GM21737 (cell line): ENCODE measurements around the gene GPR84.
"Not testable (repeated sequence)": the region's sequence is repeated elsewhere in the genome, so short reads cannot be mapped to it uniquely, and the experiment has no call there.

Experiments
- ATAC-seq: cut with Tn5 transposase; IDR thresholded peaks from one replicate; pipeline ENCODE4 v1.9.1; 2021; ENCODE audit warnings: mild to moderate bottlenecking, moderate library complexity; ENCODE audit not compliant: unreplicated experiment

Gene GPR84

DNA sequence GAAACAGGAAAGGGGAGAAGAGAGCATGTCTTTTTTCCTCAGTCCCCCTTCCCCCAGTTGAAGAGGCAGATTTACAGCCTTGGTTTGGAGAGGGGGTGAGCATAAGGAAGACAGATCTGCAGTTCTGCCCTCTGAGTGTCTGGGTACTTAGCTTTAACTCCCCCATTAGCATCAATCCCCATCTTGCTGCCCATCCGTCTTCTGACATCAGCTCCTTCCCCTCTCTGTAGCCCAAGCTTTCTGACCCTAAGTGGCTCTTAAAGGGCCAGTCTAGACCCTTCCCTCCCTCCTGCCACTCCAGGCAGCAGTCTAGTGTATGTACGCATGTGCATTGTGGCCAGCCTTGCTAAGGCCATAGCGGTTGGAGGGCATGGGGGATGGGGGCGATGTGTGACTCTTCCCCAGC lies 7.3 kb downstream of the GPR84 start:
- no peak for ATAC-seq

DNA sequence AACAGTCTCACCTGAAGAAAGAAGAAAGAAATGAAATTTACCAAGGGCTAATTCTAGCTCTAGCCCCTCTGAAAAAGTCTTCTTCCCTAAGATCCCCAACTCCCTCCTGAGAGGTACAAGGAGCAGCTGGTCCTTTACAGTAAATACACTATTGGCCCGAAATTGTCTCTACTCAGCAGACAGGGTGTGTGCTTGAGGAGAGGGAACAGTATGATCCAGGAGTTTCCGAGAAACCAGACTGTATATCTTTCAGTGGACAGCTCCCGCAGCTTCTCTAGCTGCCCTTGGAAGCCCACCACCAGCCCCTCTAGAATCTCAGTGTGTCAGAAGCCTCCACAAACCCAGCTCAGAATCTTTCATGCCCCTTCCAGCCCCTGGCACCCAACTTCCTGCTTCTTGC lies 8.1 kb downstream of the GPR84 start:
- ATAC-seq = no peak

DNA sequence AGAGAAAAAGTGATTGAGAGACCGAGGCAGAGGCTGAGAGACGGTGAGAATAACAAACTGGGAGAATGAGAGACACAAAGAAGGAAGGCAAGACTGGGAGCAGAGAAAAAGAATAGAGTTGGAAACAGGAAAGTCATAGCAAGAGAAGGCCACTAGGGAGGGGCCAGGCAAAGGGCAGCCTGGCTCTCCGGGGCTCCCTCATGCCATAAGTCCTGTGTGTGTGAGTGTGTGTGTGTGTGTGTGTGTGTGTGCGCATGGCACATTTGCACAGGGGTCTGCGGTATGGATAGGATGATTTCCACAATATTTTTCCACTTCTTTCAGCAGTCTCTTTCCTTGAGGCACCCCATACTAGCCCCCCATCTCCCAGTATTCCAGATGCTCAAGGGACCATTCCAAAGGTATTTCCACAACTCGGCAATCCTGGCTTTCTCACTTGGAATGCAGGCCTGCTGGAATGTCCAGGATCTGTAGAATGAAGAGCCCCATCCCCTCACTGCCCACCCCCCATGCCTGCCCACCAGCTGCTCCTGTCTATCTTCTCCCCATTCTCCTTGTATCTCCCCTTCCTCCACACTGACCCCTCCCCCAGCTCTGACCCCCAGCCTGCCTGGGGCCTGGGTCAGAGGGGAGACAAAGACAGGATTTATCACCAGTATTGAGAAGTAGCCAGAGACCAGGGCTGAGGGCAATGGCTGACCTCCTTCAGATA lies 9.0 kb downstream of the GPR84 start:
- ATAC-seq = no peak

DNA sequence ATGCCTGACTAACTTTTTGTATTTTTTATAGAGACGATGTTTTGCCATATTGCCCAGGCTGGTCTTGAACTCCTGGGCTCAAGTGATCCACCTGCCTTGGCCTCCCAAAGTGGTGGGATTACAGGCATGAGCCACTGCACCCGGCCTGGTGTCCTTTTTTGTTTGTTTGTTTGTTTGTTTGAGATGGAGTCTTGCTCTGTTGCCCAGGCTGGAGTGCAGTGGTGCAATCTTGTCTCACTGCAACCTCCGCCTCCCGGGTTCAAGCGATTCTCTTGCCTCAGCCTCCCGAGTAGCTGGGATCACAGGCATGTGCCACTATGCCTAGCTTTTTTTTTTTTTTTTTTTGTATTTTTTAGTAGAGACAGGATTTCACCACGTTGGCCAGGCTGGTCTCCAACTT lies 10.0 kb downstream of the GPR84 start:
- not testable (repeated sequence) for ATAC-seq

DNA sequence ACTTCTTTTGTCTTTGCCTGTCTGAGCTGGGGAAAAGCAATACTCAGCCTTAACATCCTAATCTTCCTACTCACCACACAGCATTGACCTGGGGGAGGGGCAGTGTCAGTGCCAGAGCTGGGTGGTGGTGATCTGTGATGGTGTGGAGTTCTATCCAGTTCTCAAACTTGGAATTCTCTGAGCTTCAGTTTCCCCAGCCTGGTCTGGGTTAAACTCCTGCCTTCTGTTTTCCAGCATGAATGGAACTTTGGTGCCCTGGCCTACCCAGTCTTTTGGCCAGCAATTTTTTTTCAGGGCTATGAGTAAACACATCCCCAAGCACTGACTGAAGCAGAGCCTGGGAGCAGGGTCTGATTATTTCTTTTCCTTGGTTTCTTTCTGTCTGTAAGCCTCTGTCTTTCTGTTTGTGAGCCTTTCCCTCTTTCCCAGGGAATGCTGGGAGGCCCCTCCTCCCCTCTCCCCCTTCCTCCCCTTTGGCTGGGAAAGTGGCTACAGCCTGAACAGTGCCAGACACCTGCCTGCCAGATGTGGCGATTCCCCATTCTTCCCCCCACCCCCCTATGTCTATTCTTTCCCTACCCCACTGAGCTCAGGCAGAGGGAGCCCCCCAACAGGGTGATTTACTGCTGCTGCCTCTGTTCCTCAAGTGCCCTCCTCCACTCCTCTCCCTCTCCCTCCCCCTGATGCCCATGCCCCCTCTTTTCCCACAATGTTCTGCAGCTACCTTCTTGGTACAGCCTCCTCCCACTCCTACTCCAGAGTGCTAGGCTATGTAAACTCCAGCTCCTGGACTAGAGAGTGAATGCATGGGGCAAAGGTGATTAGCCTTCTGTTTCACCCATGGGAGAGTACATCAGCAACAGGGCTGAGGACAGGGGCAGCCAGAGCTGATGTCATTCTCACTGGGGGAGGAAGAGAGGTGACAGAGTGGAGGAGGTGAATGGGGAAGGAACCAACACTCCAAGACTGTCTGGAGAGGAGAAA lies 11.1 kb downstream of the GPR84 start:
- no peak for ATAC-seq

DNA sequence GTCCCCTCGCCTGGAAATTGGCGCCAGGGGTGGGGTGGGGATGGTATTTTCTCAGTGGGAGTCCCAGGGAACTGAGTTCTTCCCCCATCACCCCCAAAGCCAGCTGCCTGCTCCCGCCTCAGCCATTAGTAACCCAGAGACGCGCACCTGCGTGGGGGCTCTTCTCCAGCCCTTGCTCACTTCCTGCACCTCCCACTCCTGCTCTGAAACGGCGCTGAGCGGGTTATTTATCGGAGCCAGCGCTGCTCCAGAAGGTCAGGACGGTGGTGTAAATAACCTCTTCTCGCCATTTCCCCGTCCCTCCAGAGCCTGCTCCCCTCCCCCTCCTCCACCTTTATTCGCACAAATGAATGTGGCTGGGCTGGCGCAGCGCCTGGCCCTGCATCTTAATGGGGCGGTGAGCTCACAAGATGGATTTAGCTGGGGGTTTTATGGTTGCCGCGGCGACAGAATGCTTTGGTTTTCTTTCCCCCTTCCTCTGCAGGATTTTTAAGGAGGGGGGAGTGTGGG lies 12.2 kb downstream of the GPR84 start:
- ATAC-seq = no peak

DNA sequence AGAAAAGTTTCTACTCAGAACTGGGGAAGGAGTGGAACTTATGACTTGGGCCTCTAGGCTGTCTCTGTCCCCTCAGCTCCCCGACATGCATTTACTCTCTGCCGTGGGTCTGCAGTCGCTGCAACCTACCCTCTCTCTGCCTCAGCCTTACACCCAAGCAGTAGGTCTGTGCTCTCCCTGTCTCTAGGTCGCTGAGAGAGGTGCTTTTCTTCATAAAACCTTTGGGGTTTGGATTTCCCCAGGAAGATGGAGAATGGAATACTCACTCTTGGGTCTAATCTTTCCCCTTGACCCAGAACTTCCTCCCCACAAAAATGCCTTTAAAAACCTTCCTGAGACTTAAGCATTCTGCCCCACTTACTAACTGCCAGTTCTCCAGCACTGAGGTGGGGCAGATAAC lies 12.9 kb downstream of the GPR84 start:
- ATAC-seq = no peak

DNA sequence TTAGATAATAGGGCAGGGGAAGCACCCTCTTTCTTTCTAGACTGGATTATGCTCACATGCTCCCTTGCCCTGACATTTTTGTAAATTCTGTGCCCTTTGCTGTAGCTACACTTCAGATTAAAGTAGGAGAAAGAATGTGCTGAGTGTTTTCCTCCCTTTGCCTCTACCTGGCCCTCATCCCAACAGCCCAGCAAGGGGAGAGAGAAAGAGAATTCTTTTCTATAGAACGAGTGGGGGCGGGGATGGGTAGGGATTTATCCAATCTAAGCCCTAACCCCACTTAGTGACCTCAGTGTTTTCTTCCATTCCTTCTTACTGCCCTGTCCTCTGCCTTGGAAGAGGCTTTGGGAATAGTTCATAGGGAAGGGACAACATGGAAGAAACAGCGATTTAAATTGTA lies 13.5 kb downstream of the GPR84 start:
- ATAC-seq = no peak

DNA sequence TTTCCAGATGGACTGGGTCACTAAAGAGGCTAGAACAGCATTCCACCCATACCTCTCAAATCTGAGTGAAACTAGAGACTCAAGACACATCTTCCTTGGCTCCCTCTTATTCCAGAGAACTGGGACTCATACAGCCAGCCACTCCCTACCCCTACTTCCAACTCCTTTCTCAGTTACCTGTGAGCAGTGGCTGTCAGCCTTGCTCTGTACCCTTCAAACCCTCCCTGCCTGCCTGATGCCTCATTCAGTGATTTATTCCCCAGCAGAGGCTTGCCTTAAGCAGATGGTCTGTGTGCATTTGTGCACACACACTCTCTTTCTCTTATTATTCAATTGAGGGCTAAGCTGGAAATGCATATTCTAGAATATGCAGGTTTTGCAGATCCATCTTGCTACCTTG lies 14.6 kb downstream of the GPR84 start:
- no peak for ATAC-seq

DNA sequence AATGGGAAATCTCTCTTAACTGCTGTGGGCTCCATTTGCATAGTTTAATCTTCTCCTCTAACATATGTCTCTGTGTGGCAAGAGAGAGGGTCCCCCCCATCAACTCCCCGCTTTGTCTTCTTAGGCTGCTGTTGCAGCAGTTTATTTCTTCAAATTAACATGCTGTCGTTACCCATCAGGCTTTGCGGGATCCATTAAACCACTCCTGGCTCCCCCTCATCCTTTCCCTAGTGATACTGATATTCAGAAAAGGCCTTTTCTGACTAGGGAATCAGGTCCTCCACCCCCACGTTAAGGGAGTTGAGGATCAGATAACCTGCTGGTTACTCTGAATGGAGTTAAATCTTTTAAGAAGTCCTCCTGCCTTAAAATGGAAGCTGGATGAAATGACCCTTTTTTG lies 15.2 kb downstream of the GPR84 start:
- ATAC-seq = no peak

DNA sequence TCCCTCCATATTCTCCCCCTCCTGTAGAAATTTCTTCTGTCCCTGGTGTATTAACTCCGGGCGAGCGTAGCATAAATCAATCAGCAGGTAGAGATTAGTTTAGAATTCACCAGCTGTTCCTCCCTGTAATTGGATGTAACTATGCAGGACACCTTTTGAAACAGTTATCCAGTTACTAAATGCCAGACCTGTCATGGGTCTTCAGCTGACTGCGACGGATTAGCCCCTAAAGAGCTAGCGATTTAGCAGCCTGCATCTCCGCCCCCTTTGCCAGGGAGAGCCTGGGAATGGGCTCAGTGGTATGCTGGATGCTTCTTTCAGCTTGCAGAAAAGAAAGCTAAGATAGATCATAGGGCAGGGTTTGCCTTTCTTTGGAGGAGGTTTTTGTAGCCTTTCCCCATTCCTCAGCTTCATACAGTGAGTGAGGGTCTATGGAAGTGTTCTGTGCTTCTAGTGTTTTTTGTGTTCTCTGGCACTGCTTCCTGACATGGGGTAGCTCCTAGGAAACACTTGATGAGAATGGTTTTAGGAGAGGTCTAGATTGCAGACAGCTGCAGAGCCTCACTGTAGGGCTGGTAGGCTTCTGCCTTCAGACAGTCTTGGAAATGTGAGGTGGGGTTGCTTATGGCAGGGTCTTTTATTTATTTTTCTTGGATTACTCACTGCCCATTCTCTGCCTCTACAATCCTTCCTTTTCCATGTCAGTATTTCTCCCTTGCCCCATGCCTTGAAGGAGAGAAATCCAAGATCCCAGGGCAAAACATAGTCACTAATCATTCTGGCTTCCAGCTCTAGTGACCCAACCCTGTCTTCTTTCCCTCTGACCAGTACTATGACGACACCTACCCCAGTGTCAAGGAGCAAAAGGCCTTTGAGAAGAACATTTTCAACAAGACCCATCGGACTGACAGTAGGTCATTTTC lies 22.6 kb downstream of the GPR84 start:
- no peak for ATAC-seq

DNA sequence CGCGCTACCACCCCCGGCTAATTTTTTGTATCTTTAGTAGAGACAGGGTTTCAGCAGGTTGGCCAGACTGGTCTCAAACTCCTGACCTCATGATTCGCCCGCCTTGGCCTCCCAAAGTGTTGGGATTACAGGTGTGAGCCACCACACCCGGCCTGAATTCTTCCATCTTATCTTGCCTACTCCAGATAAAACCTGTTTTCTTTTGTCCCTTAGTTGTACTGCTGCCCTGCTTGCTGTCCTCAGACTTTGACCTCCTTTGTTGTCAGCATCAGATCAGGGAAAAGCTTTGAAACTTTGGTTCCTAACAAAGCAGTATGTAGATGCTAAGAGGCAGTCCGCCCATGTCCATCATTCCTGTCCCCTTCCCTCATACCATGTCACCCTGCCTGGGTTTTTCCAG lies 23.4 kb downstream of the GPR84 start:
- no peak for ATAC-seq

DNA sequence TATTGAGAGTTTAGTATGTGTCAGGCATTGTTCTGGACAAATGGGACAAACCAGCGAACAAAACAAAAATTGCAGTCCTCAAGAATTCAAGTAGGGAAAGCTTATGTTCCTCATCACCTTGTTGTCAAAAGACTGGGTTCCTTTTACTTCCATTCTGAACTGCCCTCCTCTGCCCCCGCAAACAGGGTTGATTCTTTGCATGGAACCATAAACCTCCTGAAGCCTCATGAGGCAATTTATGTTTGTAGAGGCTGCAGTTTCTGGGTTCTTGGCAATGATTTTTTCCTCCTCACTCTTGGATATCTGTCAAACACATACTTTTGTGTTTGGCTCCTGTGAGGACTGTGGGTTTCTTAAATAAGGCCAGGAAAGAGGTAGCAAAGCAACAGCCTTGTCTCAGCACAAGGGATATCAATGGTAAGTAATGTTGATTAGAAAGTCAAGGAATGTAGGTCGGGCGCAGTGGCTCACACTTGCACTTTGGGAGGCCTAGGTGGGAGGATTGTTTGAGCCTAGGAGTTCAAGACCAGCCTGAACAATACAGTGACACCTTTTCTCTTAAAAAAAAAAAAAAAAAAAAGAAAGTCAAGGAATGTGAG lies 25.5 kb downstream of the GPR84 start:
- ATAC-seq = no peak

DNA sequence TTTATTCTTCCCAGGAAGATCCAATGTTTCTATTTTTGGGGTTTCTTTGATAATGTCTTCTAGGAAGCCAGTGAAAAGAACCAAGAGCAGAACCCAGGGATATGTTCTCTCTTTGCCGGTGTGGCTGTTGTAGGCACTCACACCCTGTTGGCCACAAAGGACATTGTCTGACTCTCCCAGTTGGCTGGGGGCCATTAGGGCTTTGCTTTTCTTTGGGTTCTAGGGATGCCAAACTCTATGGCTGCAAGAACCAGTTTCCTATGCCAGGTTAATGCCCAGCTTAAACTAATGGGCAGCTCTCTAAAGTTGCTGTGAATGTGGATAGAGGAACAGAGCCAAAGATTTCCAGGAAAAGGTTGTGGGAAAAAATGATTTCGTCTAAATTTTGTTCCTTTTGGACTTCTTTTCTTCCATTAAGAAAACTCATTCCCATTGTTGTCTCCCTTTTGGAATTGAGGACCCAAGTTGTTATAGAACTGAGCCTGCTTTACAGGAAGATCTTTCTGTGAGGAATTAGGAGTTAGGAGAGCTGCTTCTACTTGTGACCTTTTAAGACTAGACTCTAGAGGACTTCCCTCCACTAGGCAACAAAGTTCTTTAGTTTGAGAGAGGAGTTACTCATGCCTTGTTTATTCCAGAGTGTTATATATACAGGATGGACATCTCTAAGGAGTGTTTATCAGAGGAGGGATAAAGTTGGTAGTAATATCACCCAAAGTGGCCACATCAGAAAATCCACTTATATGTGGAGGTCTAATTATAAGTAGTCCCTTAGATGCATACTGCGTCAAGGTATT lies 26.2 kb downstream of the GPR84 start:
- no peak for ATAC-seq

DNA sequence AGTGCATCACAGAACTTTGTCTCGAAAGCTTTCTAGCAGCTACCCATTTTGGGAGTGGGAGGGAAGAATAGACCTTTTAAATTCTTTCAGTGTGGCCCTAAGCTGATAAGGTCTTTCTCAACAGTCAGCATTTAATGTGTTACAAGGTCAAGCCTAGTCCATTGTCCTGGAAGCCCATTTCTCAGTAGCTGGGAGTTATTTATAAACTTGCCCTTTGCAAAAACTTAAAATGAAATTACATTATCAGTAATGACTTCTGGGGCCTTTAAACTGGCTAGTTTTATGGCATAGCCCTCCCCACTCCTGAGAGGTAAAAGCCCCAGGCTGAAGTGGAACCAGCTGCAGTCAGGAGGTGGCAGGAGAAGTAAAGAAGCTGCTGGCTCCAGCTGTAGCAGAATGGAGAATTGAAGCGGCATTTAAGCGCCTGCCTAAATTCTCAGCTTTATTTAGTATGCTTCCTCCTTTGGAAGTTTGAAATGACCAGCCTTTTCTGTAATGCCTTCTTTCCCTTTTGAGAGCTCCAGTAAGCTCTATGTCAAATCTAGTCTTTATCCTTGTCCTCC lies 26.9 kb downstream of the GPR84 start:
- no peak for ATAC-seq

DNA sequence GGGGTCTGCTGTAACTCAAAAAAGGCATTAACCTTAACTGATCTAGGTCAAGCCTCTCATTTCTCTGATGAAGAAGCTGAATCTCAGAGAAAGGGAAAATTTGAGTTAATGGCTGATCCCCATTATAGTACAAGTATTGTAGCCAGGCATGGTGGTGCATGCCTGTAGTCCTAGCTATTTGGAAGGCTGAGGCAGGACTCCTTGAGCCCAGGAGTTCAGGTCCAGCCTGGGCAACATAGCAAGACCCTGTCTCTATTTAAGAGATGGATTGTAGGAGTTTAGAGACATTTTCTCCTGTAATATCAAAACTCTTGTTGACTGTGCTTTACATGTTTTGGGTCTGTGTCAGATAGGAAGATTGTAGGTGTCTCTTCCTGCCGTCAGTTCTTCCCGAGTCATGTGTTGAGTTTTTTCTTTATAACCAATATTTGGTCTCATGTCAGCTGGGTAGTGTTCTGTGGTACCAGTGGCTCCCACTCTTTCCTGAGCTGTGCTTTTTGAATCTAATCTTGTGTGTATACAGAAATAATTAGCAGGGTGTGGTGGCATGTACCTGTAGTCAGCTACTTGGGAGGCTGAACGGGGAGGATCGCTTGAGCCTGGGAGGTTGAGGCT lies 30.8 kb downstream of the GPR84 start:
- ATAC-seq = no peak

DNA sequence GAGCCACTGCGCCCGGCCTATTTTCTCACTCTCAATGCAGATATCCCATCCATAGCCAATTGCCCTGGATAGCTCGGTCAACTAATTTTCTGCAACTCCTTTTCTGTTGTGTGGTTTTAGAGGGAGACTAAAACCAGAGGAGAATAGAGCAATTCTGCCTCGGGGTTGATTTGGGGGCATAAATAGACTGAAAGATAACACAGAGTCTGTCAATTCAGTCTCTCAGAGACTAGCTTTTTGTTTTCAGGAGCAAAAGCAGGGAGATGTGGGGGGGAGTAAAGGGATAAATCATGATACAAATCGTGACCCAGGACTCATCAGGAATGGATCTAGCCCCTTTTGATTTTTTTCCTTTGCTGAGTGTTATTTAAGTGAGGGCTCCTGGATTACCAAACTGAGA lies 32.8 kb downstream of the GPR84 start:
- no peak for ATAC-seq

DNA sequence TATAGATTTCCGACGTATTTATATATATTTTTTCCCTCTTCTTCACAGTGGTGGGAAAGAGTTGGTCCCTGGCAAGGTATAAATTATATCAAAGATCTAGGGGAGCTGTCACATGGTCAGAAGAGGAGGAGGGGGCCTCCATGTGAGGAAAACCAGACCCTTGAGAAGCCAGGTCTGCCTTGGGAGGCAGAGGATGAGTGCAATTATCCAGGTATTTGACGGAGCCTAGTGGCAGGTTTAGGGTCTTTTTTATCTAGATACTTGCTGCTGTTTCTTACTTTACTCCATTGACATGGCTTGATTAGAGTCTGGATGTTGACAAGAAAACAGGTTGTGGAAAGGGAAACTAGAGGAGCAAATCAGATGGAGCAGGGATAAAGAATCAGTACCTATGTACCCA lies 33.8 kb downstream of the GPR84 start:
- ATAC-seq = no peak

DNA sequence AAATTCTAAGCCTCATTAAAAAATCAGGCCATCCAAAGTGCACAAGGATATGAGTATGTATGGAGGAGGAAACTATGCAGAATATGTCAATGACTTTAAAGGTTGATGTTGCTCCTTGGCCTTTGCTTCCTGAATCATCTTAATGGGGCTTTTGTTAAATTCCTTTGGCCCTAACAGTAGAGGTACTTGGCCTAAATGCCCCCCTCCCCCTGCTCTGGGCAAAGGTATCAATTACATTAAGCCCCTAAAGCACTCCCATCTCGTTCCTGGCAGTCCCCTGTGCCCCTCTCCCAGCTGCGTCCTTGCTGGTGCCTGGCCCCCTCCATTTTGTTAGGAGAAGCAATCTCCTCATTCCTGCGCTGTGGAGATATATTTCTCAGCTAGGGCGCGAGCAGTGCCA lies 34.5 kb downstream of the GPR84 start:
- ATAC-seq = no peak
